Measurements from ENCODE around the gene DCAF17.
A peak's percentile ranks its signal among the peaks of the same experiment; 100 is the strongest.

Gene DCAF17

DNA sequence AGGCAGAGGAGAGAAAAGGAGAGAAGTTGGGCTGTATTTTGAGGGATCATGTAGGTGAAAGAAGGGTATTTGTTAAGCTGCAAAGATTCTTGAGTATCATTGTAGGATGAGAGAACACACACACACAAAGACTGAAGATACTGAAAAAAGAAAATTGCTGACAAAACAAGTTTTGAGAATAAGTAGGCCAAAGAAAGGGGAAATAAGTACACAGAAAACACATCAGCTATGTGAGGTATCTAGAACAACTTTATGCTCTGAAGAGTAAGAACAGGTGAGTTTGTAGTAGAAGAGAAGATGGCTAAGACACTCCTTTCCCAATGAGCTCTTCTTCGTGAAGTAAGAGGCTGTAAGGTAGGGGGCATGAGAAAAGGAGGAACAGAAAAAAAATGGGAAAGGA, 28.5 kb upstream of the DCAF17 start:
- no peak overlapping the region for H3K4me3 ChIP-seq (replicated peaks; ENCODE audit: low read depth, low read length)
- no peaks in the 10 kb centered on the region; the same call in 1 of the 2 replicates for H3K36me3 ChIP-seq (ENCODE audit: control insufficient read depth, insufficient read depth, low read length)
- H3K27me3 ChIP-seq (replicated peaks; ENCODE audit: control insufficient read depth, insufficient read depth, low read length) = no peaks in the 10 kb centered on the region
- no peak for DNase-seq (ENCODE audit: extremely low read depth, insufficient read length)
- TF ChIP-seq, protein P1, sequence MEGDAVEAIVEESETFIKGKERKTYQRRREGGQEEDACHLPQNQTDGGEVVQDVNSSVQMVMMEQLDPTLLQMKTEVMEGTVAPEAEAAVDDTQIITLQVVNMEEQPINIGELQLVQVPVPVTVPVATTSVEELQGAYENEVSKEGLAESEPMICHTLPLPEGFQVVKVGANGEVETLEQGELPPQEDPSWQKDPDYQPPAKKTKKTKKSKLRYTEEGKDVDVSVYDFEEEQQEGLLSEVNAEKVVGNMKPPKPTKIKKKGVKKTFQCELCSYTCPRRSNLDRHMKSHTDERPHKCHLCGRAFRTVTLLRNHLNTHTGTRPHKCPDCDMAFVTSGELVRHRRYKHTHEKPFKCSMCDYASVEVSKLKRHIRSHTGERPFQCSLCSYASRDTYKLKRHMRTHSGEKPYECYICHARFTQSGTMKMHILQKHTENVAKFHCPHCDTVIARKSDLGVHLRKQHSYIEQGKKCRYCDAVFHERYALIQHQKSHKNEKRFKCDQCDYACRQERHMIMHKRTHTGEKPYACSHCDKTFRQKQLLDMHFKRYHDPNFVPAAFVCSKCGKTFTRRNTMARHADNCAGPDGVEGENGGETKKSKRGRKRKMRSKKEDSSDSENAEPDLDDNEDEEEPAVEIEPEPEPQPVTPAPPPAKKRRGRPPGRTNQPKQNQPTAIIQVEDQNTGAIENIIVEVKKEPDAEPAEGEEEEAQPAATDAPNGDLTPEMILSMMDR (IDR thresholded peaks at IDR 0.05; ENCODE audit: insufficient read depth, low read length, poor library complexity, severe bottlenecking) = no peak

DNA sequence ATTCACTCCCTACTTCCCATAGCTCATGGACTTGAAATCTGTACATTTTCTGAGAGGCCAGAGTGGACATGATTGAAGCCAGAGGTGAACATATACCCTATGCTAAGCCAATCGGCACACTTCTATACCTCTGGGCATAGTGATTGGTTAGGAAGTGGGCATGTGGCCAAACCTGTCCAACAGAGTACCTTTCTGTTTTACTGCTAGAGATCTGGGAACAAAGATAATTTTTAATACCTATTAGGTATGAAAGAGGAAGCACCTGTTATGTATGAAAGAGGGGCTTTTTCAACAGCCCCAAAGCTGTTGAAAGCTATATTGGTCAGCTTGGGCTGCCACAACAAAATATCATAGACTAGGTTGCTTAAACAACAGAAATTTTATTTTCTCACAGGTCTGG, 28.0 kb upstream of the DCAF17 start:
- TF ChIP-seq, protein P1 (IDR thresholded peaks at IDR 0.05; ENCODE audit: insufficient read depth, low read length, poor library complexity, severe bottlenecking) = no peak
- Histone ChIP-seq H3K36me3 (ENCODE audit: control insufficient read depth, insufficient read depth, low read length) (no peaks in the 10 kb centered on the region; the same call in 1 of the 2 replicates), H3K27me3 (replicated peaks; ENCODE audit: control insufficient read depth, insufficient read depth, low read length) (no peaks in the 10 kb centered on the region), H3K4me3 (replicated peaks; ENCODE audit: low read depth, low read length) (no peak overlapping the region)
- DNase-seq (ENCODE audit: extremely low read depth, insufficient read length) = no peak

DNA sequence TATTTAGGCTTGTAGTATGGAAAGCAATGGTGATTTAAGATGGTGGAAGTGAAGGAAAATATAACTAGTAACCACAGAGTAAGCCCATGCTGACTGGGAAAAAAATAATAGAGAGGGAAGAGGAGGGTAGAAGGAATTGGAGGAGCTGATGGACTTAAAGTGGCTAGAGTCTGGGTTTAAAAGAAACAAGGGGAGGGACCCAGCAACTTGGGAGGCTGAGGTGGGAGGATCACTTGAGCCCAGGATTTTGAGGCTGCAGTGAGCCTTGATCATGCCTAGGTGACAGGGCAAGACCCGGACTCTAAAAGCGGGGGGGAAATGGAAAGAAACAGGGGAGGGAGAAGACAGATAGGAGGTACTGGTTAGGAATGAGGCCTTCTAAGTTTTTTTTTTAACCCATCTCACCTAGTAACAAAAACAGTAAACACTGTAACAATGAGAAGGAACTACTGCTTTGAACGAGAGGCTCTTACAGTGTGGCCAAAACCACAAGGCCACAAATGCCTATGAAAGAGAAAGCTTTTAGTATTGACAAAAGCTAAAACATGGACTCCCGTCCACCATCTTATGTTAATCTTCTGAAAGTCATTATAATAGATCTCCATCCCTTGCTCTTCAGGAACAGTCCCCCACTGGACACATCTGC, 26.9 kb upstream of the DCAF17 start:
- TF ChIP-seq, protein P1 (IDR thresholded peaks at IDR 0.05; ENCODE audit: insufficient read depth, low read length, poor library complexity, severe bottlenecking) = no peak
- H3K36me3 ChIP-seq (ENCODE audit: control insufficient read depth, insufficient read depth, low read length) = no peaks in the 10 kb centered on the region; the same call in 1 of the 2 replicates
- H3K27me3 ChIP-seq (replicated peaks; ENCODE audit: control insufficient read depth, insufficient read depth, low read length) = no peaks in the 10 kb centered on the region
- H3K4me3 ChIP-seq (replicated peaks; ENCODE audit: low read depth, low read length) = no peak overlapping the region
- DNase-seq (ENCODE audit: extremely low read depth, insufficient read length) = peak; percentile 60

DNA sequence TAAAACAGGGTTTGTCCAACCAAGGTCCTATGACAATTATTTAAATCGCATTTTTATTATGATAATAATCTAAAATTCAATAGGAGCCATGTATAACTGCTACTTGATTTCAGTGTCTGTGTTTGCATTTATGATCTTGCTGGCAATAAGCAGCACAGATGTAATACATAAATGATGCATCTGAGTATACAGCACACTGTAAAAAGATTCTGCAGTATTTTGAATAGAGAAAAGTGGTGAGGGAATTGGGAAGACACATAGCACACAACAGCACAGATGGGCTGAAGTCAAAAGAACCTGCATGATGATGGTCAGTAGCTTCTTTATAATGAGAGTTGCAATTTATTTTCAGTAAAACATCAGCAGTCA, 26.4 kb upstream of the DCAF17 start:
- no peak for DNase-seq (ENCODE audit: extremely low read depth, insufficient read length)
- Histone ChIP-seq H3K36me3 (ENCODE audit: control insufficient read depth, insufficient read depth, low read length) (no peaks in the 10 kb centered on the region; the same call in 1 of the 2 replicates), H3K4me3 (replicated peaks; ENCODE audit: low read depth, low read length) (no peak overlapping the region), H3K27me3 (replicated peaks; ENCODE audit: control insufficient read depth, insufficient read depth, low read length) (no peaks in the 10 kb centered on the region)
- TF ChIP-seq, protein P1 (IDR thresholded peaks at IDR 0.05; ENCODE audit: insufficient read depth, low read length, poor library complexity, severe bottlenecking) = no peak

DNA sequence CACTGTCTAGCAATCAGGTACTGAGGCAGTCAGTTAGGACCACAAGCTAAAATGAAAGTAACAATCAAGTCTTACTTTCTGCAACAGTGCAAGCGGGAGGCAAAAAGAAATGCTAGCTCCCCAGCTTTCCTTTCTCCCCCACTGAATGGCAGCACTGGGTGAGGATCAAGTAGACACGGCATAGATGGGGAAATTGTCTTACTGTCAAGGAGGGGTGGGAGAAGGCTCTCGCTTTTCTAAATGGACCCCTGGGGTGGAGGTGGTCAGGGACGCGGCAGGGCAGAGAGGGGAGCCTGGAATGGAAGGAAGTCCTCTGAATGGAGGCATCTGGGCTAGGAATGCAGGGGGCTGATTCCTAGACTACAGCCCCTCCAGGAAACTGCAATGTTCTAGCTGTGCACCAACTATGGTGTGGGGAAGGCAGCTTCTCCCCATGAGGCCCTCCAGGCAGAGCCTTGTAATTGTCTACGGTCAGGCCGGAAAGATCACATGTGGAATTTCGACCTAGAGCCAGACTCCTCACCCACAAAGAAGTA, 24.5 kb upstream of the DCAF17 start:
- Histone ChIP-seq H3K27me3 (replicated peaks; ENCODE audit: control insufficient read depth, insufficient read depth, low read length) (no peaks in the 10 kb centered on the region), H3K36me3 (ENCODE audit: control insufficient read depth, insufficient read depth, low read length) (no peaks in the 10 kb centered on the region), H3K4me3 (replicated peaks; ENCODE audit: low read depth, low read length) (no peak overlapping the region)
- TF ChIP-seq, protein P1 (IDR thresholded peaks at IDR 0.05; ENCODE audit: insufficient read depth, low read length, poor library complexity, severe bottlenecking) = no peak
- DNase-seq (ENCODE audit: extremely low read depth, insufficient read length) = no peak

Measured in GM06990 (cell line).